ENCODE data around the gene PROX1.

Gene PROX1

GRCh38 chr1:214008347-214008746 lies 20.6 kb downstream of the PROX1 start:
- no peak for DNase-seq (ENCODE audit: low read depth in 1 of 2, low spot score in 1 of 2)
- TF ChIP-seq GABPA (IDR thresholded peaks at IDR 0.05; ENCODE audit: low read depth) (no peak), SPI1 (IDR thresholded peaks at IDR 0.05; ENCODE audit: borderline replicate concordance, low read depth) (no peak), REST (IDR thresholded peaks at IDR 0.05; ENCODE audit: insufficient replicate concordance, low read depth) (no peak), CTCF (IDR thresholded peaks at IDR 0.05; ENCODE audit: insufficient read depth, low read length) (no peak), POLR2AphosphoS5 (IDR thresholded peaks at IDR 0.05; ENCODE audit: low read depth) (no peak)
- Histone ChIP-seq H3K27me3 (ENCODE audit: insufficient read depth, poor library complexity, severe bottlenecking) (peaks cover under 1% of the 10 kb centered on the region), H3K27ac (replicated peaks) (no peak overlapping the region), H3K4me3 (replicated peaks; ENCODE audit: insufficient read depth, low read length) (no peak overlapping the region)

GRCh38 chr1:214008791-214009422 lies 21.1 kb downstream of the PROX1 start:
- Histone ChIP-seq H3K27ac (replicated peaks) (no peak overlapping the region), H3K4me3 (replicated peaks; ENCODE audit: insufficient read depth, low read length) (no peak overlapping the region), H3K27me3 (ENCODE audit: insufficient read depth, poor library complexity, severe bottlenecking) (no peaks in the 10 kb centered on the region)
- no peak for DNase-seq (ENCODE audit: low read depth in 1 of 2, low spot score in 1 of 2)
- no peak for TF ChIP-seq REST (IDR thresholded peaks at IDR 0.05; ENCODE audit: insufficient replicate concordance, low read depth)
- TF ChIP-seq POLR2AphosphoS5 (IDR thresholded peaks at IDR 0.05; ENCODE audit: low read depth), result no peak
- TF ChIP-seq SPI1 (IDR thresholded peaks at IDR 0.05; ENCODE audit: borderline replicate concordance, low read depth), result no peak

GRCh38 chr1:214009423-214010196 lies 21.8 kb downstream of the PROX1 start:
- DNase-seq (ENCODE audit: low read depth in 1 of 2, low spot score in 1 of 2), result no peak
- no peak overlapping the region for H3K4me3 ChIP-seq (replicated peaks; ENCODE audit: insufficient read depth, low read length)
- TF ChIP-seq SPI1 (IDR thresholded peaks at IDR 0.05; ENCODE audit: borderline replicate concordance, low read depth) (no peak), CTCF (IDR thresholded peaks at IDR 0.05; ENCODE audit: insufficient read depth, low read length) (no peak), REST (IDR thresholded peaks at IDR 0.05; ENCODE audit: insufficient replicate concordance, low read depth) (no peak), POLR2AphosphoS5 (IDR thresholded peaks at IDR 0.05; ENCODE audit: low read depth) (no peak)
- H3K27me3 ChIP-seq (ENCODE audit: insufficient read depth, poor library complexity, severe bottlenecking), result no peaks in the 10 kb centered on the region
- no peak overlapping the region for H3K27ac ChIP-seq (replicated peaks)
